ENCODE results near the gene ROMO1.

- no peak for TF ChIP-seq FOXM1 (IDR thresholded peaks at IDR 0.05; ENCODE audit: borderline replicate concordance)
- no peak for TF ChIP-seq ARNT (IDR thresholded peaks at IDR 0.05)
- no peak for TF ChIP-seq FOXK2 (IDR thresholded peaks at IDR 0.05)
- TF ChIP-seq BHLHE40 (IDR thresholded peaks at IDR 0.05; ENCODE audit: borderline replicate concordance) = no peak
- no peak for TF ChIP-seq ZNF384 (IDR thresholded peaks at IDR 0.05)
- TF ChIP-seq SP1 (IDR thresholded peaks at IDR 0.05) = no peak
- no peak for TF ChIP-seq NFRKB (IDR thresholded peaks at IDR 0.05)
- no peak for TF ChIP-seq PKNOX1 (IDR thresholded peaks at IDR 0.05)
- no peak for TF ChIP-seq L3MBTL2 (conservative IDR thresholded peaks at IDR 0.05)
These were observed 18.6 kb upstream of the ROMO1 start for GRCh38 chr20:35680452-35681183.
